GM19455 (cell line): ENCODE data around the gene RMRP.
"Not testable (repeated sequence)": the region's sequence is repeated elsewhere in the genome, so short reads cannot be mapped to it uniquely, and the experiment has no call there.

ENCODE experiments used
- ATAC-seq: cut with Tn5 transposase; IDR thresholded peaks from one replicate; pipeline ENCODE4 v1.9.1; 2021; ENCODE audit not compliant: unreplicated experiment

Gene RMRP

GRCh38 chr9:35615981-35616680, 41.7 kb downstream of the RMRP start:
- no peak for ATAC-seq

- ATAC-seq: no peak
These were observed 45.0 kb downstream of the RMRP start for GRCh38 chr9:35612843-35613242.

- ATAC-seq: not testable (repeated sequence)
These were observed 45.8 kb downstream of the RMRP start for GRCh38 chr9:35612066-35612465.

- ATAC-seq: no peak
These were observed 46.5 kb downstream of the RMRP start for GRCh38 chr9:35611230-35611797.

- ATAC-seq: no peak
These were observed 48.0 kb downstream of the RMRP start for GRCh38 chr9:35609820-35610163.

GRCh38 chr9:35609001-35609819, 48.6 kb downstream of the RMRP start:
- ATAC-seq: no peak

GRCh38 chr9:35608221-35608620, 49.6 kb downstream of the RMRP start:
- ATAC-seq: no peak
